Thoracic aorta (tissue), 2 donors: ENCODE results near the gene PLD4. TPM values are rescaled to one million over a fixed set of nuclear protein-coding genes. Genes with fewer than 3 reads are reported as not detected.
"Not testable (repeated sequence)": the region's sequence is repeated elsewhere in the genome, so short reads cannot be mapped to it uniquely, and the experiment has no call there.

Experiments used
- ATAC-seq: fragments of 150-250 bp; one replicate; pipeline ENCODE4 v1.8.0; 2017; ENCODE audit warnings: low read depth; ENCODE audit not compliant: insufficient number of reproducible peaks, low FRiP score
- DNase-seq: peaks from one replicate; pipeline ENCODE4 v3.0.0-alpha.2; 2020; ENCODE audit warnings: low spot score
- H3K27ac ChIP-seq, 2 donors: fragments of 200-600 bp; sonication (generic); 1 replicate in 1 of 2; 2 replicates in 1 of 2; pipeline ENCODE4 v1.5.1; 2016; ENCODE audit warnings: mild to moderate bottlenecking in 2 of 2, moderate library complexity in 2 of 2
- H3K27me3 ChIP-seq: fragments of 200-600 bp; sonication (generic); replicated peaks from 2 replicates; pipeline ENCODE4 v1.6.0; 2016; ENCODE audit warnings: mild to moderate bottlenecking; ENCODE audit not compliant: insufficient read depth
- H3K36me3 ChIP-seq: fragments of 200-600 bp; sonication (generic); one replicate; pipeline ENCODE4 v1.5.1; 2016
- H3K4me1 ChIP-seq, 2 donors: fragments of 200-600 bp; sonication (generic); 1 replicate in 1 of 2; 2 replicates in 1 of 2; pipeline versions ENCODE4 v1.5.1 to v1.6.0; 2016; ENCODE audit warnings: low read depth in 2 of 2, mild to moderate bottlenecking in 1 of 2; ENCODE audit not compliant: control insufficient read depth in 1 of 2
- H3K4me3 ChIP-seq: fragments of 200-600 bp; sonication (generic); 2 replicates; pipeline ENCODE4 v1.5.1; 2016; ENCODE audit warnings: mild to moderate bottlenecking
- H3K9me3 ChIP-seq: fragments of 200-600 bp; sonication (generic); 2 replicates; pipeline ENCODE4 v1.5.1; 2016
- total RNA-seq, 2 donors: library from RNA; depleted of rRNA; stranded (reverse); fragments of >200 nt; gene quantifications; one replicate each; pipeline versions ENCODE4 v1.1.0 to v1.2.3, GENCODE V29; 2016
- TF ChIP-seq, protein P1 (sequence below): fragments of 200-600 bp; sonication (generic); IDR thresholded peaks from one replicate; pipeline ENCODE4 v1.5.1; 2019; ENCODE audit warnings: antibody characterized with exemption

The PLD4 gene
- total RNA-seq, 2 donors from 2014 or later, result 0.35 TPM; not detected in 1

DNA sequence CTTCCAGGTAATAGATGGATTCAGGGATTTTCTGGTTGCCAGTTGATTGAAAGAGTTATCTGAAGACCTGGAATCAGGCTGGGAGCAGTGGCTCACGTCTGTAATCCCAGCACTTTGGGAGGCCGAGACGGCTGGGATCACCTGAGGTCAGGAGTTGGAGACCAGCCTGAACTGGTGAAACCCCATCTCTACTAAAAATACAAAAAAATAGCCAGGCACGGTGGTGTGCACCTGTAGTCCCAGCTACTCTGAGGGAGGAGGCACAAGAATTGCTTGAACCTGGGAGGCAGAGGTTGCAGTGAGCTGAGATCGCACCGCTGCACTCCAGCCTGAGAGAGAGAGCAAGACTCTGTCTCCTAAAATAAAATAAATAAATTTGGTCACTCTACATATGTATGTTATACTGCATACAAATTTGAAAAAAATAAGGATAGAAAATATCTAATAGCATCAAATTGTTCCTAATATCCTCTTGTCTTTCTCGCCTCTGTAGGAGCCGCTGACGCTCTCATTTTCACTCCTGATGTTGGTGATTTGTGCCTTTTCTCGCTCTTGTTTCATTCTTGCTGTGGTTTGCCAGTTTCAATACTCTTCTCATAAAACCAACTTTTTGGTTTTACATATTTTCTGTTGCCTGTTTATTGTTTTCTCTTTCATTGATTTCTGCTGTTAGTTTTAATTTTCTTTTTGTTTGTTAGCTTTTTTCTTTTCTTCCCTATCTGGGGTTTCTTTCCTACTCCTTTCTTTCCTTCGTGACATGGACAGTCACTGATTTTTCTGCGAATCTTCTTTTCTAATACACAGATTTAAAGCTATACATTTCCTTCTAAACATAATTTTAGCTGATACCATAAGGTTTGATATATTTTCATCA, 23.8 kb upstream of the PLD4 start:
- H3K27me3 ChIP-seq, result no peaks in the 10 kb centered on the region
- TF ChIP-seq, protein P1, sequence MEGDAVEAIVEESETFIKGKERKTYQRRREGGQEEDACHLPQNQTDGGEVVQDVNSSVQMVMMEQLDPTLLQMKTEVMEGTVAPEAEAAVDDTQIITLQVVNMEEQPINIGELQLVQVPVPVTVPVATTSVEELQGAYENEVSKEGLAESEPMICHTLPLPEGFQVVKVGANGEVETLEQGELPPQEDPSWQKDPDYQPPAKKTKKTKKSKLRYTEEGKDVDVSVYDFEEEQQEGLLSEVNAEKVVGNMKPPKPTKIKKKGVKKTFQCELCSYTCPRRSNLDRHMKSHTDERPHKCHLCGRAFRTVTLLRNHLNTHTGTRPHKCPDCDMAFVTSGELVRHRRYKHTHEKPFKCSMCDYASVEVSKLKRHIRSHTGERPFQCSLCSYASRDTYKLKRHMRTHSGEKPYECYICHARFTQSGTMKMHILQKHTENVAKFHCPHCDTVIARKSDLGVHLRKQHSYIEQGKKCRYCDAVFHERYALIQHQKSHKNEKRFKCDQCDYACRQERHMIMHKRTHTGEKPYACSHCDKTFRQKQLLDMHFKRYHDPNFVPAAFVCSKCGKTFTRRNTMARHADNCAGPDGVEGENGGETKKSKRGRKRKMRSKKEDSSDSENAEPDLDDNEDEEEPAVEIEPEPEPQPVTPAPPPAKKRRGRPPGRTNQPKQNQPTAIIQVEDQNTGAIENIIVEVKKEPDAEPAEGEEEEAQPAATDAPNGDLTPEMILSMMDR, result no peak

DNA sequence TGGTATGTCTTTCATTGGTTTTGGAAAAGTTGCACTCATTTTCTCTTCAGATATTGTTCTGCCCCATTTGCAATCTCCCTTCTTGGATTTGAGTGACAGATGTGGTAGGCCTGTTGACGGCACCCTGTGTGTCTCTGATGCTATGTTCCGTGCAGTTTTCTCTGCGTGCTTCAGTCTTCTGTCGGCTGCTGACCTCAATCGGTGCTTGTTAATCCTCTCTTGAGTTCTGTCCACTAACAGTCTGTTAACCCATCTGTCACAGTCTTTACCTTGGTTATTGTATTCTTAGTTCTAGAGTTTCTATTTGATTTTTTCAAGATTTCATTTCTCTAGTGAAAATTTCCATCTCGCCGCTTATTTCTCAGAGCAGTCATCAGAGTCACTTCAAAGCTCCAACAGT, 20.7 kb upstream of the PLD4 start:
- no peak overlapping the region for H3K27ac ChIP-seq
- H3K9me3 ChIP-seq, result no peaks in the 10 kb centered on the region
- H3K4me1 ChIP-seq, result no peaks in the 10 kb centered on the region
- DNase-seq, result no peak
- TF ChIP-seq, protein P1, result no peak
- H3K27me3 ChIP-seq, result no peaks in the 10 kb centered on the region
- no peaks in the 10 kb centered on the region for H3K36me3 ChIP-seq
- no peak overlapping the region for H3K4me3 ChIP-seq
- no peak for ATAC-seq

More for the DNA sequence above, 23.8 kb upstream of the PLD4 start:
- Histone ChIP-seq H3K27ac (no peak overlapping the region), H3K9me3 (no peaks in the 10 kb centered on the region), H3K4me3 (no peak overlapping the region), H3K36me3 (no peaks in the 10 kb centered on the region), H3K4me1 (peaks cover 0 to 1% of the 10 kb centered on the region in 2 donors)
- ATAC-seq, result no peak
- DNase-seq, result no peak

DNA sequence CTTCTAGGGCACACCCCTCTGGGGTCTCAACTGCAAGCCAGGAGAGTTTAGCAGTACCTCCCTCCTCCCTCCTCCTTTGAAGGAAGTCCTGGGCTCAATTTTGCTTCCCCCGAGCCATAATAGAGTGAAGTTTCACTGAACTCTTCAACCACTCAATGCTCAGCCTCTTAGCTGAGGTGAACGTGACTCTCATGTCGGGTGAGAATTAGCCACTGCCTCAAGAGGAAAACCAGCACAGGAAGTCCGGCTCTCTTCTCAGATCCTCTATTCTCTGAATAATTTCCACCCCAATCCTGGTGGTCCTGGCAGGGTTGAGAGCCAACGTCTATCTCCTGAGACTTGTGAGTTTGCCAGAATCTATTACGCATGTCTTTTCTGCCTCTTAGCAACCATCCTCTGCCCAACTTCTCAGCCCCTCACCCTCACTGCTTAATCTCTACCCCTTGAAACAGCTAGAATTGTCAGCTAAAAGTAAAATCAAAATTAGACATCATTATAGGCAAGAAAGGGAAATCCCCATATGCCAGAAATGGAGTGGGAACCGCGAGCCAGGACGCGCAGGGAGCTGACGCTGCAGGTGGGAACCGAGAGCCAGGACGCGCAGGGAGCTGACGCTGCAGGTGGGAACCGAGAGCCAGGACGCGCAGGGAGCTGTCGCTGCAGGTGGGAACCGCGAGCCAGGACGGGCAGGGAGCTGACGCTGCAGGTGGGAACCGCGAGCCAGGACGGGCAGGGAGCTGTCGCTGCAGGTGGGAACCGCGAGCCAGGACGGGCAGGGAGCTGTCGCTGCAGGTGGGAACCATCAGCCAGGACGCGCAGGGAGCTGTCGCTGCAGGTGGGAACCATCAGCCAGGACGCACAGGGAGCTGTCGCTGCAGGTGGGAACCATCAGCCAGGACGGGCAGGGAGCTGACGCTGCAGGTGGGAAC, 19.8 kb upstream of the PLD4 start:
- not testable (repeated sequence) for H3K27ac ChIP-seq, DNase-seq, H3K4me3 ChIP-seq, H3K4me1 ChIP-seq, H3K36me3 ChIP-seq, H3K9me3 ChIP-seq, H3K27me3 ChIP-seq, ATAC-seq

DNA sequence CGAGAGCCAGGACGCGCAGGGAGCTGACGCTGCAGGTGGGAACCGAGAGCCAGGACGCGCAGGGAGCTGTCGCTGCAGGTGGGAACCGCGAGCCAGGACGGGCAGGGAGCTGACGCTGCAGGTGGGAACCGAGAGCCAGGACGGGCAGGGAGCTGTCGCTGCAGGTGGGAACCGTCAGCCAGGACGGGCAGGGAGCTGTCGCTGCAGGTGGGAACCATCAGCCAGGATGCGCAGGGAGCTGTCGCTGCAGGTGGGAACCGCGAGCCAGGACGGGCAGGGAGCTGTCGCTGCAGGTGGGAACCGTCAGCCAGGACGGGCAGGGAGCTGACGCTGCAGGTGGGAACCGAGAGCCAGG, 19.1 kb upstream of the PLD4 start:
- H3K36me3 ChIP-seq, H3K9me3 ChIP-seq, H3K4me3 ChIP-seq, H3K4me1 ChIP-seq, DNase-seq, H3K27me3 ChIP-seq, H3K27ac ChIP-seq, ATAC-seq: not testable (repeated sequence)

DNA sequence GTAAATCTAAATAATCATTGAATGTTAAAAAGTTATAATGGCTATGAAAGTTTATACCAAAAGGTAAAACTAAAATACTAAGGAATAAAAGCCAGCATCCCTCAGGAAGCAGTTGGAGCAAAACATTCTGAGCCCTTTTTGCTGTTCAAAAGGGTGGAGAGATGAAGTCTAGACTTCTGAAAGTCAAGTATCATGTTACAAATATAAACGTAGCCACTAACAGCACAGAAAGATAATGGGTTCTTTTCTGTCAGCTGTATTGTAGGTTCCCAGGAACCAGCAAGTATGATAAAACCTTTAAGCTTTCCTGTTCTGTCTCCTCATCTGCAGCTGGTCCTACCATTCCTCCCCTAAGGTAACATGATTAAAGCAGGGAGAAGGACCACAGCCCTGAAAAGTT, 16.4 kb upstream of the PLD4 start:
- no peak overlapping the region for H3K4me3 ChIP-seq
- DNase-seq (no peak), ATAC-seq (no peak)
- no peak overlapping the region for H3K27ac ChIP-seq
- TF ChIP-seq, protein P1, result no peak
- no peaks in the 10 kb centered on the region for H3K27me3 ChIP-seq
- H3K9me3 ChIP-seq, result peaks cover 4% of the 10 kb centered on the region
- H3K4me1 ChIP-seq, result no peaks in the 10 kb centered on the region
- H3K36me3 ChIP-seq, result no peaks in the 10 kb centered on the region

DNA sequence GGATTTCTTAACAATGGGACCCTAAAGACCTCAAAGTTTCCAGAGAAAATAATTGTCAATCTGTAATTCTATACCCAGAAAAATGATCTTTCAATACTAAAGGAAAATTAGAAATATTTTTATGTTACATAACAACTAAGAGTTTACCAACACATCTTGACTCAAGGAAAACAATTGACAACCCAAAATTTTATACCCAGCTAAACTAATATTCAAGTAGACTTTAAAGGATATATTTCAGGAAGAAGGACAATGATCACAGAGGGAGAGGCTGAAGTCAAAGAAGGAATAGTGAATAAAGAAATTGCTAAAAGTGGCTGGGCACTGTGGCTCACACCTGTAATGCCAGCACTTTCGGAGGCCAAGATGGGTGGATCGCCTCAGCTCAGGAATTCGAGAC, 12.6 kb upstream of the PLD4 start:
- no peak overlapping the region for H3K4me3 ChIP-seq
- H3K4me1 ChIP-seq, result no peaks in the 10 kb centered on the region
- no peak for DNase-seq
- H3K9me3 ChIP-seq, result peaks cover 4% of the 10 kb centered on the region
- no peak overlapping the region for H3K27ac ChIP-seq
- H3K27me3 ChIP-seq, result no peaks in the 10 kb centered on the region
- H3K36me3 ChIP-seq, result no peaks in the 10 kb centered on the region
- TF ChIP-seq, protein P1, result no peak
- no peak for ATAC-seq
